A549 (cell line): Measurements from ENCODE around the gene FEM1C. TPM values are rescaled to one million over a fixed set of nuclear protein-coding genes. Genes with fewer than 3 reads are reported as not detected.
A peak's percentile ranks its signal among the peaks of the same experiment; 100 is the strongest.

Source experiments
- ATAC-seq, 2 experiments: fragments of 200-7000 bp in 1 of 2; fragments of >200 bp in 1 of 2; cut with Nextera tagmentation in 1 of 2; cut with Tn5 transposase in 1 of 2; 3 replicates each; pipeline versions ENCODE4 v1.8.0 to v1.9.1; 2018 to 2020; ENCODE audit warnings: mild to moderate bottlenecking in 1 of 2, moderate library complexity in 1 of 2
- CTCF ChIA-PET: fragments of 300-600 bp; sonication (Branson Sonifier 250); formaldehyde crosslinking; extraction: SDS; loops from one replicate; lab custom pipeline; 2021; ENCODE audit warnings: antibody characterized with exemption, inconsistent platforms; lab: Yijun Ruan, JAX
- POLR2A ChIA-PET: fragments of 350-600 bp; formaldehyde crosslinking; extraction: SDS; loops from one replicate; lab custom pipeline; 2021; ENCODE audit warnings: antibody characterized with exemption, inconsistent platforms; lab: Yijun Ruan, JAX
- DNase-seq, 2 experiments: peaks; one replicate each; pipeline versions ENCODE4 v3.0.0 to v3.0.0-alpha.2; 2011 to 2016; ENCODE audit warnings: low read depth in 1 of 2, low spot score in 1 of 2
- FAIRE-seq: peaks from 2 replicates; lab custom pipeline; 2011; peaks lifted over from hg19 to GRCh38; lab: Jason Lieb, UNC
- H3K27ac ChIP-seq, 2 experiments: fragments of >200 bp; sonication (Bioruptor Twin); formaldehyde crosslinking; 3 replicates each; pipeline ENCODE4 v1.5.1; 2016 to 2017
- H3K4me1 ChIP-seq: fragments of >200 bp; sonication (Bioruptor Twin); formaldehyde crosslinking; 3 replicates; pipeline ENCODE4 v1.6.1; 2016
- H3K4me2 ChIP-seq: fragments of >200 bp; sonication (Bioruptor Twin); formaldehyde crosslinking; 3 replicates; pipeline ENCODE4 v1.6.1; 2016
- H3K4me3 ChIP-seq: fragments of >200 bp; sonication (Bioruptor Twin); formaldehyde crosslinking; 3 replicates; pipeline ENCODE4 v1.5.1; 2016
- H3K9me3 ChIP-seq: fragments of >200 bp; sonication (Bioruptor Twin); formaldehyde crosslinking; 3 replicates; pipeline ENCODE4 v1.6.1; 2016
- CBX8 ChIP-seq: fragments of 200-600 bp; sonication (generic); IDR thresholded peaks from 2 replicates; pipeline ENCODE4 v1.6.1; 2016
- CEBPB ChIP-seq, 2 experiments: fragments of >200 bp in 1 of 2; sonication (Bioruptor Twin) in 1 of 2; formaldehyde crosslinking in 1 of 2; IDR thresholded peaks; 2 replicates each; pipeline ENCODE4 v1.6.1; 2012 to 2016
- CHD4 ChIP-seq: fragments of 200-600 bp; sonication (generic); IDR thresholded peaks from 2 replicates; pipeline ENCODE4 v1.6.1; 2016; ENCODE audit warnings: antibody characterized with exemption, mild to moderate bottlenecking, borderline replicate concordance
- ESRRA ChIP-seq: fragments of 150-350 bp; IDR thresholded peaks from 2 replicates; pipeline ENCODE4 v1.6.1; 2014; ENCODE audit warnings: mild to moderate bottlenecking, low read length, borderline replicate concordance
- FOSB ChIP-seq: fragments of 250-450 bp; sonication (Bioruptor Pico); IDR thresholded peaks from 2 replicates; pipeline ENCODE4 v1.5.0; 2020; ENCODE audit warnings: mild to moderate bottlenecking, moderate library complexity
- GATA3 ChIP-seq: IDR thresholded peaks from 2 replicates; pipeline ENCODE4 v1.6.1; 2012; ENCODE audit warnings: borderline replicate concordance
- HOXB13 ChIP-seq: fragments of 250-450 bp; sonication (Bioruptor Pico); IDR thresholded peaks from 2 replicates; pipeline ENCODE4 v1.5.0; 2020; ENCODE audit warnings: low read depth, mild to moderate bottlenecking, moderate library complexity
- HOXB5 ChIP-seq: fragments of 250-450 bp; sonication (Bioruptor Pico); IDR thresholded peaks from 2 replicates; pipeline ENCODE4 v1.5.0; 2020; ENCODE audit warnings: mild to moderate bottlenecking, moderate library complexity
- MAFK ChIP-seq: fragments of 450-650 bp; IDR thresholded peaks from 2 replicates; pipeline ENCODE4 v1.6.1; 2014; ENCODE audit not compliant: partially characterized antibody
- MAZ ChIP-seq: fragments of 150-350 bp; IDR thresholded peaks from 2 replicates; pipeline ENCODE4 v1.6.1; 2014; ENCODE audit warnings: antibody characterized with exemption, low read depth, low read length, borderline replicate concordance
- NFE2L2 ChIP-seq: fragments of 150-350 bp; conservative IDR thresholded peaks from 2 replicates; pipeline ENCODE4 v1.6.1; 2014; ENCODE audit warnings: low read length
- PHF8 ChIP-seq: fragments of 200-600 bp; sonication (generic); IDR thresholded peaks from 2 replicates; pipeline ENCODE4 v1.6.1; 2016; ENCODE audit warnings: low read depth, mild to moderate bottlenecking, antibody characterized with exemption, moderate library complexity, borderline replicate concordance
- POLR2A ChIP-seq: IDR thresholded peaks from 2 replicates; pipeline ENCODE4 v1.6.1; 2012; ENCODE audit warnings: mild to moderate bottlenecking, low read length
- RAD21 ChIP-seq, 2 experiments: fragments of >200 bp in 1 of 2; sonication (Bioruptor Twin) in 1 of 2; formaldehyde crosslinking in 1 of 2; IDR thresholded peaks in 1 of 2; conservative IDR thresholded peaks in 1 of 2; 2 replicates in 1 of 2; 3 replicates in 1 of 2; pipeline ENCODE4 v1.6.1; 2012 to 2018; ENCODE audit warnings: inconsistent platforms in 1 of 2
- RARB ChIP-seq: fragments of 250-450 bp; sonication (Bioruptor Pico); IDR thresholded peaks from 2 replicates; pipeline ENCODE4 v1.8.0; 2021; ENCODE audit warnings: mild to moderate bottlenecking, moderate library complexity
- RNF2 ChIP-seq: fragments of 200-600 bp; sonication (generic); IDR thresholded peaks from 2 replicates; pipeline ENCODE4 v1.6.1; 2016; ENCODE audit warnings: low read depth, mild to moderate bottlenecking, antibody characterized with exemption, moderate library complexity, borderline replicate concordance
- SMC3 ChIP-seq: fragments of >200 bp; sonication (Bioruptor Twin); formaldehyde crosslinking; IDR thresholded peaks from 3 replicates; pipeline ENCODE4 v1.6.1; 2018; ENCODE audit warnings: inconsistent platforms
- TP53 ChIP-seq: fragments of 250-450 bp; sonication (Bioruptor Pico); IDR thresholded peaks from 2 replicates; pipeline ENCODE4 v1.5.0; 2021; ENCODE audit warnings: mild to moderate bottlenecking, moderate library complexity
- ZFP36 ChIP-seq: fragments of 450-650 bp; IDR thresholded peaks from 2 replicates; pipeline ENCODE4 v1.6.1; 2014; ENCODE audit warnings: borderline replicate concordance; ENCODE audit not compliant: partially characterized antibody
- ZNF302 ChIP-seq: fragments of 250-450 bp; sonication (Bioruptor Pico); IDR thresholded peaks from 2 replicates; pipeline ENCODE4 v1.9.0; 2021; ENCODE audit warnings: inconsistent platforms, mild to moderate bottlenecking, moderate library complexity
- WGBS: methylation state at CpG from one replicate; pipeline ENCODE4 v1.1.6; 2017; ENCODE audit errors: missing lambda C conversion rate; 5-methylcytosine and 5-hydroxymethylcytosine counted together
- polyA plus RNA-seq, 4 experiments: library from polyadenylated mRNA; depleted of rRNA in 3 of 4; stranded (reverse); fragments of >200 nt; fragmentation: RNase III in 1 of 4; extraction: RNeasy Plus Mini Kit Qiagen cat#74134 plus additional on column Dnase treatment in 1 of 4; gene quantifications; 2 replicates in 3 of 4; 3 replicates in 1 of 4; pipeline ENCODE4 v1.2.3, GENCODE V29; 2011 to 2017
- TF ChIP-seq, protein P1 (sequence below): fragments of 150-350 bp; IDR thresholded peaks from 2 replicates; pipeline ENCODE4 v1.6.1; 2014; ENCODE audit warnings: low read depth, mild to moderate bottlenecking, low read length
- TF ChIP-seq, protein P2 (sequence below): fragments of 250-450 bp; sonication (Bioruptor Pico); IDR thresholded peaks from 2 replicates; pipeline ENCODE4 v1.5.0; 2021; ENCODE audit warnings: mild to moderate bottlenecking, moderate library complexity, borderline replicate concordance
- TF ChIP-seq, protein P3 (sequence below): fragments of >200 bp; sonication (Bioruptor Twin); formaldehyde crosslinking; IDR thresholded peaks from 2 replicates; pipeline ENCODE4 v1.6.1; 2016

FEM1C gene
- polyA plus RNA-seq, 2 of the 4 experiments (the other 2 are of a cell fraction) = 6.3 to 8.4 TPM

DNA sequence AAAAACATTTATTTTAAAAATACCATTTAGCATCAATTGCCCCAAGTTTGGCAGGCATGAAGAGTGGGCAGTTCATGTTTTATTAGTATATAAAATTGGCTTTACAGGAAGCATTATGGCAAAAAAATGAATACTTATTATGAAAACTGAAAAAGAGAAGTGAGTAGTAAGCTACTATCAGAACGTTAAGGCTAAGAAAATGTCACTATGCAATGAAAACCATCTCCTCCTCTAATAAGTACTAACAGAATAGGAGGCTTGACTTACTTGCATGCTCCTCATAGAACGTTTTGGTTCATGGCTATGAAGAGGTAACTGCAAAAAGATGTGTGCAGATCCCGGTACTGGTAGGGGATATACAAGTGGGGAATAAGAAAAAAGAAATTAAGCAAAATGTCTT lies 34.1 kb upstream of the FEM1C start:
- CTCF ChIA-PET = interaction anchor here (0.6 to 5.3 kb wide), 3 partner anchors 9 to 270 kb away, joined by 3 to 156 read pairs (median 3); no protein-coding TSS in a partner anchor
- Histone ChIP-seq H3K9me3 (peaks cover 5% of the 10 kb centered on the region; the same call in 1 of the 3 replicates), H3K4me2 (no peak overlapping the region), H3K27ac (no peak overlapping the region), H3K4me1 (peaks cover 10% of the 10 kb centered on the region; the same call in 2 of the 3 replicates), H3K4me3 (no peak overlapping the region)
- WGBS = 76% methylated on average over 3 of the region's 3 CpGs
- DNase-seq (no peak), FAIRE-seq (no peak), ATAC-seq (no peak)
- POLR2A ChIA-PET = no interaction called here
- no peak for TF ChIP-seq ZNF302 (CRISPR knock-in tag)
- TF ChIP-seq HOXB5 (CRISPR knock-in tag) = no peak
- TF ChIP-seq CBX8 = no peak
- no peak for TF ChIP-seq PHF8
- no peak for TF ChIP-seq GATA3
- TF ChIP-seq FOSB (CRISPR knock-in tag) = no peak

DNA sequence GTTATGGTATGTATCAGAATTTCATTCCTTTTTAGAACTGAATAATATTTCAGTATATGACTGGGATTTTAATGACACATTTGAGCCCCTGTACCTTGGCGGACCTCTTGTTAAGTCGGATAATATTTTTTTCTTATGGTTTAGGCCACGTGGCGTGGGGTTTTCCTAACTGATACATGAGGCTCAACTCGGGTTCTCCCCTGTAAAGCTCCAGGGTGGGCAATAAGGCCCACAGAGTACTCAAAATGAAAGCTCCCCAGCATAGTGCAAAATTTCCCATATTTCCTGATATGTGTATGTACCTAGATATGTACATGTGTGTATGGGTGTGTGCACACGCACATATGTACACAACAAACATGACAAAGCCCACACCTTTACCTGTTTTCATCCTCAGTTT lies 33.2 kb upstream of the FEM1C start:
- POLR2A ChIA-PET = no interaction called here
- H3K4me2 ChIP-seq = no peak overlapping the region

DNA sequence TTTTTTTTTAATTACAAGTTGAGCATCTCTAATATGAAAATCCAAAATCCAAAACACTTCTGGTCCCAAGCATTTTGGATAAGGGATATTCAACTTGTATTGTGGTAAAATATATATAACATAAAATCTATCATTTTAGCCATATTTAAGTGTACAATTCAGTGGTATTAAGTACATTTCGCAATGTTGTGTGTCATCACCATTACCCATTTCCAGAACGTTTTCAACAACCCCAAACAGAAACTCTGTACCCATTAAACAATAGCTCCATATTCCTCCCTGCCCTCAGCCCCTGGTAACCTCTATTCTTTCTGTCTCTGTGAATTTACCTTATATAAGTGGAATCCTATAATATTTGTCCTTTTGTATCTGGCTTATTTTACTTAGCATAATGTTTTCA lies 32.8 kb upstream of the FEM1C start:
- WGBS = 59% methylated on average over 2 of the region's 2 CpGs
- ChIA-PET CTCF (interaction anchor here (1.1 to 5.3 kb wide), 4 partner anchors 12 to 275 kb away, joined by 3 to 156 read pairs (median 16); no protein-coding TSS in a partner anchor), POLR2A (no interaction called here)
- no peak for ATAC-seq
- H3K4me3 ChIP-seq = no peak overlapping the region
- TF ChIP-seq CEBPB (IDR thresholded peaks at IDR 0.05) (peak in 1 of 2 experiments; percentile 33; a peak in 1 of 4 replicates), MAFK (no peak), NFE2L2 (no peak)
- TF ChIP-seq, all 56 proteins: peak for 1
- Histone ChIP-seq H3K9me3 (peaks cover 5% of the 10 kb centered on the region; the same call in 1 of the 3 replicates), H3K4me2 (no peak overlapping the region), H3K27ac (no peak overlapping the region), H3K4me1 (peaks cover 10% of the 10 kb centered on the region; the same call in 2 of the 3 replicates)
- DNase-seq (no peak), FAIRE-seq (no peak)

More for the DNA sequence above, 33.2 kb upstream of the FEM1C start:
- TF ChIP-seq ZFP36 = no peak
- TF ChIP-seq RAD21 (conservative IDR thresholded peaks at IDR 0.05 in 1 of 2, IDR thresholded peaks at IDR 0.05 in 1 of 2) = no peak
- no peak for TF ChIP-seq CHD4
- TF ChIP-seq FOSB (CRISPR knock-in tag) = no peak
- no peak for TF ChIP-seq ESRRA
- no peak for TF ChIP-seq MAZ
- TF ChIP-seq CEBPB (IDR thresholded peaks at IDR 0.05) = no peak
- no peak for TF ChIP-seq MAFK
- TF ChIP-seq, protein P1, sequence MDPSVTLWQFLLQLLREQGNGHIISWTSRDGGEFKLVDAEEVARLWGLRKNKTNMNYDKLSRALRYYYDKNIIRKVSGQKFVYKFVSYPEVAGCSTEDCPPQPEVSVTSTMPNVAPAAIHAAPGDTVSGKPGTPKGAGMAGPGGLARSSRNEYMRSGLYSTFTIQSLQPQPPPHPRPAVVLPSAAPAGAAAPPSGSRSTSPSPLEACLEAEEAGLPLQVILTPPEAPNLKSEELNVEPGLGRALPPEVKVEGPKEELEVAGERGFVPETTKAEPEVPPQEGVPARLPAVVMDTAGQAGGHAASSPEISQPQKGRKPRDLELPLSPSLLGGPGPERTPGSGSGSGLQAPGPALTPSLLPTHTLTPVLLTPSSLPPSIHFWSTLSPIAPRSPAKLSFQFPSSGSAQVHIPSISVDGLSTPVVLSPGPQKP = no peak
- TF ChIP-seq, protein P2, sequence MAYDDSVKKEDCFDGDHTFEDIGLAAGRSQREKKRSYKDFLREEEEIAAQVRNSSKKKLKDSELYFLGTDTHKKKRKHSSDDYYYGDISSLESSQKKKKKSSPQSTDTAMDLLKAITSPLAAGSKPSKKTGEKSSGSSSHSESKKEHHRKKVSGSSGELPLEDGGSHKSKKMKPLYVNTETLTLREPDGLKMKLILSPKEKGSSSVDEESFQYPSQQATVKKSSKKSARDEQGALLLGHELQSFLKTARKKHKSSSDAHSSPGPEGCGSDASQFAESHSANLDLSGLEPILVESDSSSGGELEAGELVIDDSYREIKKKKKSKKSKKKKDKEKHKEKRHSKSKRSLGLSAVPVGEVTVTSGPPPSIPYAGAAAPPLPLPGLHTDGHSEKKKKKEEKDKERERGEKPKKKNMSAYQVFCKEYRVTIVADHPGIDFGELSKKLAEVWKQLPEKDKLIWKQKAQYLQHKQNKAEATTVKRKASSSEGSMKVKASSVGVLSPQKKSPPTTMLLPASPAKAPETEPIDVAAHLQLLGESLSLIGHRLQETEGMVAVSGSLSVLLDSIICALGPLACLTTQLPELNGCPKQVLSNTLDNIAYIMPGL (CRISPR knock-in tag) = no peak
- TF ChIP-seq NFE2L2 = no peak
- no peak for TF ChIP-seq RNF2
- TF ChIP-seq RARB (CRISPR knock-in tag) = no peak
- no peak for TF ChIP-seq POLR2A
- no peak for TF ChIP-seq SMC3
- TF ChIP-seq, protein P3, sequence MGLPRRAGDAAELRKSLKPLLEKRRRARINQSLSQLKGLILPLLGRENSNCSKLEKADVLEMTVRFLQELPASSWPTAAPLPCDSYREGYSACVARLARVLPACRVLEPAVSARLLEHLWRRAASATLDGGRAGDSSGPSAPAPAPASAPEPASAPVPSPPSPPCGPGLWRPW = no peak
- TF ChIP-seq GATA3 = no peak
- no peak for TF ChIP-seq HOXB13
- TF ChIP-seq TP53 (CRISPR knock-in tag) = no peak
- Histone ChIP-seq H3K4me1 (peaks cover 10% of the 10 kb centered on the region; the same call in 2 of the 3 replicates), H3K27ac (no peak overlapping the region), H3K9me3 (peaks cover 5% of the 10 kb centered on the region; the same call in 1 of the 3 replicates), H3K4me3 (no peak overlapping the region)
- CTCF ChIA-PET = interaction anchor here (1.1 to 5.3 kb wide), 4 partner anchors 12 to 275 kb away, joined by 3 to 156 read pairs (median 16); no protein-coding TSS in a partner anchor
- ATAC-seq (no peak), DNase-seq (no peak), FAIRE-seq (no peak)
- 89% methylated on average over 6 of the region's 6 CpGs for WGBS
